PC-3 (cell line): ENCODE measurements around the gene MALAT1.

Source experiments
- CTCF ChIP-seq: fragments of 300-600 bp; sonication (generic); conservative IDR thresholded peaks from 2 replicates; pipeline ENCODE4 v1.5.1; 2017; ENCODE audit warnings: antibody characterized with exemption, low read depth, mild to moderate bottlenecking, low read length
- EZH2 ChIP-seq: fragments of 300-600 bp; sonication (generic); IDR thresholded peaks from one replicate; pipeline ENCODE4 v1.6.1; 2017; ENCODE audit warnings: antibody characterized with exemption, mild to moderate bottlenecking, low read length; ENCODE audit not compliant: unreplicated experiment

GRCh38 chr11:65473278-65473860 is 25.5 kb upstream of the MALAT1 start:
- TF ChIP-seq CTCF (no peak), EZH2 (no peak)
